Measurements from ENCODE around the gene ADCY7. TPM values are rescaled to one million over a fixed set of nuclear protein-coding genes. Genes with fewer than 3 reads are reported as not detected.

Gene ADCY7
- total RNA-seq, 1 donor from 2014 or later: 11.7 TPM

DNA sequence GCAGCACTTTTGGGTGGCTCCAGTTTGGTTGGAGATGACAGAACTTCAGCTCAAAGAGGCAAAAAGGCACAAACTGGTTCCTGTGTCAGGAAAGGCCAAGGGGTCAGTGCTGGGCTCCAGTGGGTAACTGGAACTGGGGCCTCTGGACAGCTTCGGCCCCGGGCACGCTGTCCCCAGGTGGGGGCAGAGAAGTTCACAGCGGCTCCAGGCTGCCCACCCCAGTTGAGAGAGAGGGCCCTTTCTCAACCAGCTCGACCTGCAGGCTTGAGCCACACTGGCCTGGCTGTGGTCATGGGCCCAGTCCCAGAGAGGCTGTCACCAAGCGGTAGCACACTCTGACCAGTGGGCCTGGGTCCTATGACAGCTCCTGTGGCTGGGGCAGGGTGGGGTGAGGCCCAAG, 24.5 kb downstream of the ADCY7 start:
- ATAC-seq (no peak), DNase-seq (ENCODE audit: missing footprints) (no peak)
- intact Hi-C loops (cut with DNase I): no loop called here

DNA sequence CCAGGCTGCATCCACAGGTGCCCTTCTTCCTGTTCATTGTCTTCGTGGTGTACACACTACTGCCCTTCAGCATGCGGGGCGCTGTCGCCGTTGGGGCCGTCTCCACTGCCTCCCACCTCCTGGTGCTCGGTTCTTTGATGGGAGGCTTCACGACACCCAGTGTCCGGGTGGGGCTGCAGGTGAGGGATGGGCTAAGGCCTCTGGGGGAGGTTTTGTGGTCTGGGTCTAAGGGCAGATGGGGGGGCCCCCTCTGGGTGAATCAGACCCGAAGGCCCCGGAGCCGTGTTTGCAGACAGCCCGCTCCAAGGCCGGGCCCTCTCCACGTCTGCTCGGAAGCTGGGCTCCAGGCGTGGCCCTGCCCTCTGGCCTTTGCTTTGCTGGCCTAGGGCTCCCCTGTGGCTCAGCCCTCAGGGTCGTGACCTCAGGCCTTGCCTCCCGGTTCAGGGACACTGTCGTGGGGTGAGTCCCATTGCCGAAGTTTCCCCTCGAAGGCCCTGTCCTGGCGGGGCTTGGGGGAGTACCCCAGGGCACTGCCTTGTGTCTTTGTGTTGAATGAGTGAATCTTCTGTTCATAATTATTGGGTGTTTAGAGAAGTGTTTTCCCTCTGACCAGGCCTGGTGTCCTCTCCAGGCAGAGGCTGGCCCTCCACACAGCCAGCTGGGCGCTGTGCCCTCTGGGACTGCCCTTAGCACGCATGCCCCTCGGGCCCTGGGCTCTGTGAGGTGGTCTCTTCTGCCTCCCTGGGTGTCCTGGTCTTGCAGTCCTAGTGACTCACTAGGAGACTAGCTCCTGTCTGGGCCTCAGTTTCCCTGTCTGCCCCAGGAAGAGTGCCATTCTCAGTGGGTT, 25.6 kb downstream of the ADCY7 start:
- ATAC-seq (no peak), DNase-seq (ENCODE audit: missing footprints) (peak; percentile 63)
- intact Hi-C loops (cut with DNase I): no loop called here

GRCh38 chr16:50292566-50292948, 26.2 kb downstream of the ADCY7 start:
- intact Hi-C loops (cut with DNase I): no loop called here
- DNase-seq (ENCODE audit: missing footprints): peak; percentile 50
- ATAC-seq: no peak

DNA sequence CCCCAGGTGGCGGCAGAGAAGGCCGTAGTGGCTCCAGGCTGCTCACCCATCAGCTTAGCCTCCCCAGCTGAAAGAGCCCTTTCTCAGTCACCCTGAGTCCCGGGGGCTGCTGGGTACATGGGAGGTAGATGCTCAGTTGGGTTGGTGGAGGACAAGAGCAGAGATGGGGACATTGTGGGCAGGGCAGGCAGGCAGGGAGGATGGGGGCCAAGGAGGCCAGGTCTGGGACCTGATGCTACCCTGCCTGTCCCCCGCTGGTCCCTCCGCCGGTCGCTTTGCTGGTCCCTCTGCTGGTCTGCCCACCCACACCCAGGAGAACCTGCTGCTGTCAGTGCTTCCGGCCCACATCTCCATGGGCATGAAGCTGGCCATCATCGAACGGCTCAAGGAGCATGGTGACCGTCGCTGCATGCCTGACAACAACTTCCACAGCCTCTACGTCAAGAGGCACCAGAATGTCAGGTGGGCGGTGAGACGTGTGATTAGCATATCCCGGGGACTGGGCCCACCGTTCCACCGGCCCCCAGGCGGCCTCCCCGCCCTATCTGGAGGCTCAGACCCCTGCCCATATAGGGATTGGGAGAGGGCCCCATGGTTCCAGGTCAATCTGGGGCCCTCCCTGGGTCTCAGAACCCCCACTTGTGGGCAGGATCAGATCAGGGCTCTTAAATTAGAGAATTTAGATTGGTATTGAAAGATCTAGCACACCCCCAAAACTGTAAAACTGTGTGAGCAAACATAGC, 26.9 kb downstream of the ADCY7 start:
- intact Hi-C loops (cut with DNase I): no loop called here
- no peak for ATAC-seq
- DNase-seq (ENCODE audit: missing footprints): peak; percentile 34

- ATAC-seq (no peak), DNase-seq (ENCODE audit: missing footprints) (peak; percentile 58)
Observed at GRCh38 chr16:50293994-50294855, 27.9 kb downstream of the ADCY7 start.

GRCh38 chr16:50294955-50295354, 28.6 kb downstream of the ADCY7 start:
- DNase-seq (ENCODE audit: missing footprints): no peak
- intact Hi-C loops (cut with DNase I): no loop called here

More at GRCh38 chr16:50293994-50294855, 27.9 kb downstream of the ADCY7 start:
- intact Hi-C loops (cut with DNase I): no loop called here

DNA sequence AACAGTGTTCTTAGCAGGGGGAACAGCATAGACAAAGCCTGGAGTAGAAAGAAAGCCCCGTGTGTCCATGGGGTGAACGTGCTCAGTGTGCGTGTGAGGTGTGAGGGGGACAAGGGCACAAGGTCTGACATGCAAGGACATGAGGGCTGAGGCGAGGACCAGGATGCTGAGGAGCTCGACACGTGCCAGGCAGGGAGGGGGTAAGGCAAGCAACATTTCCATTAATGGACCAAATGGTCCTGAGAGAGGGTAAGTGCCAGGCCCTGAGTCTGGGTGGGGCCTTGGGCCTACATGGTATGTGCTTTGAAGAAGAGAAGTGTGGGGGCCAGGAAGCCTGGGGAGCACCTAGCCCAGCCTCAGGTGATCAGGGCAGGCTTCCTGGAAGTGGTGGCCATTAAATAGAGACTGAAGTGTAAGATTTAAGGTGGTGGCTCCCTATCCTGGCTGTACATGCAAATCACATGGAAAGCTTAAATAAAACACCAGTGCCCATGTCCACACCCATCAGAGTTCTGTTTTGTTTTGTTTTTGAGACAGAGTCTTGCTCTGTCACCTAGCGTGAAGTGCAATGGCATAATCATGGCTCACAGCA, 29.3 kb downstream of the ADCY7 start:
- no peak for ATAC-seq
- peak; percentile 43 for DNase-seq (ENCODE audit: missing footprints)

More at GRCh38 chr16:50294955-50295354, 28.6 kb downstream of the ADCY7 start:
- no peak for ATAC-seq

DNA sequence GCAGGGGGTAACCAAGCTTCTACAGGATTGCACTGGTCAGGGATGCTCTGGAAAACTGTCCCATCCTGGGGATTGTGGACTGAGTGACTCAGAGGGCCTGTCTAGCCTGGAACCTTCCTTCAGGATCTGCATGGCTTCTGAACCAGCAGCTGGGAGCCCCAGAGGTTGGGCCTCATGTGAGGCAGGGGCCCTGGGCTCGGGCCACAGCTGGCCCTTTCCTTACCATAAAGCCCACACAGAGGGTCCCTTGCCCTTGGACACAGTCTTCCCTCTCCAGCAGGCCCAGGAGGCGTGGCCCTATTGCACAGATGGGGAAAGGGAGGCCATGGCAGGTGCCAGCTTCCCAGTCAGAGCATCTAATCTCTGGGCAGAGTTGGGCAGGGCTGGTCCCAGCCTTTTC, 30.5 kb downstream of the ADCY7 start:
- ATAC-seq: no peak
- intact Hi-C loops (cut with DNase I): no loop called here
- peak; percentile 67 for DNase-seq (ENCODE audit: missing footprints)

More for the DNA sequence above, 29.3 kb downstream of the ADCY7 start:
- intact Hi-C loops (cut with DNase I): no loop called here

DNA sequence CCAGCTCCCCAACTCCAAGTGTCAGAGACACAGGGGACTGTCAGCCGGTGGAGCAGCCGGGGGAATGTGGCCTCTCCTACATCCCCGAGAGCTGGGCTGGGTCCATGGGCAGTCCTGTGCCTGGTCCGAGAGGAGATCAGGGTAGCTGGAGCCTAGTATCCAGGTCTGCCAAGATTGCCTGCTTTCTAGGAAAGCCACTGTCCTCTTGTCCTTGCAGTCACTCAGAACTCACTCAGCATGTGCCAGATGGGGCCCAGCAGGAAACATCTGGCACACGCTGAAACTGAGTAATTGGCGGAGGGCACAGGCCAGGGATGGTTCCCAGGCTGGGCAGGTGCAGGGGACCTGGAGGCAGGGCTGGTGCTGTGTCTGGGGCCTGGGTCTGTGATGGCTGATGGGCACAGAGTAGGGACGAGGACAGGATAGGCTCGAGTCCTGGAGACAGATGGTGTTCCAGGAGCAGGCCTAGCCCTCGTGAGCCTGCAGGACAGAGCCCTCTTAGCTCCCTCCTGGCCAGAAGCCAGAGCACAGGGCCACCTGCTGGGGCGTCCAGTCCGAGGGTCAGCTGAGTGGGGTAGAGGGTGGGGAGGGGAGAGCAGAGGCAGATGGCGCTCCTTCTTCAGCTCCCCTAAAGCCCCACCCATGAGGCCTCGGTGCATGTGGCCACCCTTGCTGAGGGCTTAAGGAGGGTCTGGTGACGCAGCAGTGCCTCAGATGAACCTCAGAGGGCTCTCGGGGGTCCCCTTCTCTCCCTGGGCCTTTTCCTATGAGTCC, 31.1 kb downstream of the ADCY7 start:
- peak; percentile 47 for DNase-seq (ENCODE audit: missing footprints)
- intact Hi-C loops (cut with DNase I): no loop called here
- peak; percentile 58 for ATAC-seq

- intact Hi-C loops (cut with DNase I): no loop called here
- peak; percentile 64 for DNase-seq (ENCODE audit: missing footprints)
Observed at GRCh38 chr16:50298075-50298460, 31.7 kb downstream of the ADCY7 start.

GRCh38 chr16:50298591-50299507, 32.5 kb downstream of the ADCY7 start:
- intact Hi-C loops (cut with DNase I): no loop called here
- no peak for ATAC-seq
- peak; percentile 30 for DNase-seq (ENCODE audit: missing footprints)

More at GRCh38 chr16:50298075-50298460, 31.7 kb downstream of the ADCY7 start:
- no peak for ATAC-seq

DNA sequence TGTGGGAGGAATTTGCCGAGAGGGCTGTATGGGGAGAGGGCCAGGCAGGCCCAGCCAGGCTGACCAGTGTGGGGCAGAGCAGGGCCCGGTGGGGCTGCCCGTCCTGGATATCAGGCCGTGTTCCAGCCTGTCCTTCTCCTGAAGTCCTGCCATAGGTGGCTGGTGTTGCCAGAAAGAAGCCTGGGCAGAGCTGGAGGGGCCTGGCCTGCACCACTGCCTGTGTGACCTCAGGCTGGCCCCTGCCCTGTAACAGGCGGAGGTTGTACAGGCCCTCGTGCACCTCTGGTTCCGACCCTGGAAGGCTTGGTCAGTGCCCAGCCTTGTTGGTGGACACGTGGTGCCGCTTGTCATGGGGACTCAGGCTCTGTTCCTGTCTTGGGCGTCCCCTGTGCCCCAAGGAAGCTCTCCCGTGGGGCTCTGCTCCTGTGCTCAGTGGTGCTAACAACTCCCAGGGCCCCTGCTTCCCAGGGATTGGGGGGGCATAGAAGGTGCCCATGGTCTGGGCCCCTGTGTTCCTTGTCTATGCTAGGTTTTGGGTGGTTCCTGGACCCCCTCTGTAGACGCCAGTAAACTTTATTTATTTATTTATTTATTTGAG, 33.3 kb downstream of the ADCY7 start:
- DNase-seq (ENCODE audit: missing footprints) (peak; percentile 22), ATAC-seq (no peak)
- intact Hi-C loops (cut with DNase I): no loop called here

GRCh38 chr16:50300942-50301625, 34.7 kb downstream of the ADCY7 start:
- ATAC-seq: no peak
- intact Hi-C loops (cut with DNase I): no loop called here
- peak; percentile 42 for DNase-seq (ENCODE audit: missing footprints)

DNA sequence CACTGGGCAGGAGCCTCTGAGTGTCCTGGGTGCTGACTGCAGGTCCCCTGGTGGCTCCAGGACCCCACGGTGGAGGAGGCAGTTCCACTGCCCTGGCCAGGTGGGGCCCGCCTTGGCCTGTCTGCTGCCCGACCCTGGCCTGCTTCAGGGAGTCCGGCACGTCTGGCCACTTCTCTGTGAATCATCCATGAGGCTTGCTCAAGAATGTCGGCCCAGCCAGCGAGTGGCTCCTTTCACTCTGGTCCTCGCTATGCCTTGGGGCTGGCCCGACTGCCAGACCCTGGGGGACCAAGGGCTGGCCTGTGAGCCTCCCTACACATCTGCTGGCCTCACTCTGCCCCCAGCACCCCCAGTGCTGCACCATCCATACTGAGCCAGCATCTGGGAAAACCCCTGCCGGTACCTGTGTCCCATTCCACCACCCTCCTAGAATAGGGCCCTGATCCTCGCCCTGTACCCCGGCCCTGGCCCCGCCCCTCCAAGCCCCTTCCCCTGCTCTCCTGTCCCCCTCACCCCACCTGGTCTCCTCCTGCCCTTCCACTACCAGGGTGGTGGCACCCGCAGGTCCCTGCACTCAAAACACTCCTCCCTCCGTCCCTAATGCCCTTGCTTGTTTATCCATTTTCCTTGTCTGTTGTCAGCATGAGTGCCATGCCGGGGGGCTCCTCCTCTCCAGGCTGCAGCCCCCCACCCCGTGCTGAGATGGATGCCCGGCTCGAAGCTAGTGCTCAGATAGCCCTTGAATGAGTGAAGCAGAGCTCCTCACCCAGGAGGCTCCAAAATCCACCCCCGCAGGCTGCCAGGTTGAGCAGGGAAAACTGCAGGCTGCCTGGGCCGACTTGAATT, 35.5 kb downstream of the ADCY7 start:
- intact Hi-C loops (cut with DNase I): no loop called here
- DNase-seq (ENCODE audit: missing footprints) (peak; percentile 50), ATAC-seq (no peak)

- no peak for ATAC-seq
- peak; percentile 16 for DNase-seq (ENCODE audit: missing footprints)
Observed at GRCh38 chr16:50302472-50303005, 36.2 kb downstream of the ADCY7 start.

More at GRCh38 chr16:50302472-50303005, 36.2 kb downstream of the ADCY7 start:
- intact Hi-C loops (cut with DNase I): no loop called here
